ENCODE results near the gene SLX9. TPM values are rescaled to one million over a fixed set of nuclear protein-coding genes. Genes with fewer than 3 reads are reported as not detected.

The SLX9 gene
- total RNA-seq, 1 donor from 2014 or later = 38.8 TPM

DNA sequence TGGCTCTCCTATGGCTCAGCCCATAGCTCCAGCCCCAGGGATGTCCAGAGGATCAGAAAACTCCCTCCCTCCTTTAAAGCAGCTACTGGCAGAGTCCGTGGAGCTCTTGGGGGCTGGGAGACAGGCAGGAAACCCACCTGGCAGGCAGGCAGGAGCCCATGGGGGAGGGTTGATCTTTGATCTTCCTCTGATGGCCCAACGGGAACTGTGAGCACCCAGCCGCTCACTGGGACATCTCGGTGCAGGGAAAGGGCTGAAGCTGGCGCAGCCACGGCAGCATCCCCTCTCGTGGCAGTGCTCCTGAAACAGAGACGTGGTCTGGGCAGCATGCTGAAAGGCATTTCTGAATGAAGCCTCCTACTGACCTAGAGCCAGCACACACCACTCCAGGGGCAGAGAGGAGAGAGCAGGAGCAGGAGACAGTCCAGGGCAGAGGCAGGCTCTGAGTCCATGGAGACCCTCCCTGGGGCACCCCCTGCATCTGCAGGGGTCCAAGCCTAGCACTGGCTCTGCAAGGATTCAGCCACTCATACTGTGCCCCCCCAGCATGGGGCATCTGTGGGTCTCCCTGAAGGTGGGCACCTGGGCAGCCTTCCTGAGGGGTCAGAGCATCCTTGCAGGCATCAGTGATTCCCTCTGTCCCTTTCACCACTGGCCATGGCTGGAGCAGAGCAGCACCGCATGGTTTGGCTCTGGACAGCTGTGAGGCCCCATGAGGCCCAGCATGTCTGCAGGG, 4.9 kb upstream of the SLX9 start:
- Mint-ChIP-seq H3K27me3 (ENCODE audit: low read depth, unreplicated experiment) (peaks cover 64% of the 10 kb centered on the region), H3K4me1 (ENCODE audit: low read depth, unreplicated experiment) (no peaks in the 10 kb centered on the region), H3K9me3 (ENCODE audit: unreplicated experiment) (peaks cover 2% of the 10 kb centered on the region), H3K4me3 (ENCODE audit: unreplicated experiment) (no peak overlapping the region), H3K27ac (ENCODE audit: unreplicated experiment) (no peak overlapping the region), H3K36me3 (ENCODE audit: low read depth, unreplicated experiment) (peaks cover 2% of the 10 kb centered on the region)
- no peak overlapping the region for H3K9ac ChIP-seq (ENCODE audit: low read length)
- FAIRE-seq = no peak
- H3K4me1 ChIP-seq (ENCODE audit: insufficient read depth, low read length) = peaks cover 20% of the 10 kb centered on the region
- H3K27me3 ChIP-seq (ENCODE audit: insufficient read depth, low read length) = peaks cover 26% of the 10 kb centered on the region
- H3K27ac ChIP-seq (ENCODE audit: low read depth, low read length) = no peak overlapping the region
- H2AFZ ChIP-seq (ENCODE audit: low read depth, low read length) = no peak overlapping the region
- H3K79me2 ChIP-seq (ENCODE audit: insufficient read depth, low read length) = peaks cover 9% of the 10 kb centered on the region
- TF ChIP-seq, protein P1, sequence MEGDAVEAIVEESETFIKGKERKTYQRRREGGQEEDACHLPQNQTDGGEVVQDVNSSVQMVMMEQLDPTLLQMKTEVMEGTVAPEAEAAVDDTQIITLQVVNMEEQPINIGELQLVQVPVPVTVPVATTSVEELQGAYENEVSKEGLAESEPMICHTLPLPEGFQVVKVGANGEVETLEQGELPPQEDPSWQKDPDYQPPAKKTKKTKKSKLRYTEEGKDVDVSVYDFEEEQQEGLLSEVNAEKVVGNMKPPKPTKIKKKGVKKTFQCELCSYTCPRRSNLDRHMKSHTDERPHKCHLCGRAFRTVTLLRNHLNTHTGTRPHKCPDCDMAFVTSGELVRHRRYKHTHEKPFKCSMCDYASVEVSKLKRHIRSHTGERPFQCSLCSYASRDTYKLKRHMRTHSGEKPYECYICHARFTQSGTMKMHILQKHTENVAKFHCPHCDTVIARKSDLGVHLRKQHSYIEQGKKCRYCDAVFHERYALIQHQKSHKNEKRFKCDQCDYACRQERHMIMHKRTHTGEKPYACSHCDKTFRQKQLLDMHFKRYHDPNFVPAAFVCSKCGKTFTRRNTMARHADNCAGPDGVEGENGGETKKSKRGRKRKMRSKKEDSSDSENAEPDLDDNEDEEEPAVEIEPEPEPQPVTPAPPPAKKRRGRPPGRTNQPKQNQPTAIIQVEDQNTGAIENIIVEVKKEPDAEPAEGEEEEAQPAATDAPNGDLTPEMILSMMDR (IDR thresholded peaks at IDR 0.05; ENCODE audit: insufficient read depth, low read depth, low read length) = no peak
- TF ChIP-seq EZH2 (IDR thresholded peaks at IDR 0.05; ENCODE audit: insufficient read depth, low read length) = no peak
- H3K36me3 ChIP-seq (ENCODE audit: insufficient read depth, low read length) = no peaks in the 10 kb centered on the region
- no peak overlapping the region for H3K4me2 ChIP-seq (ENCODE audit: low read length)
- no peaks in the 10 kb centered on the region for H3K9me3 ChIP-seq (ENCODE audit: insufficient read depth, low read depth, low read length)
- H3K4me3 ChIP-seq (ENCODE audit: insufficient read depth, low read depth, low read length) = no peak overlapping the region
- H4K20me1 ChIP-seq (ENCODE audit: insufficient read depth, low read length) = peaks cover 35% of the 10 kb centered on the region
- no peak for DNase-seq (ENCODE audit: low read depth)

DNA sequence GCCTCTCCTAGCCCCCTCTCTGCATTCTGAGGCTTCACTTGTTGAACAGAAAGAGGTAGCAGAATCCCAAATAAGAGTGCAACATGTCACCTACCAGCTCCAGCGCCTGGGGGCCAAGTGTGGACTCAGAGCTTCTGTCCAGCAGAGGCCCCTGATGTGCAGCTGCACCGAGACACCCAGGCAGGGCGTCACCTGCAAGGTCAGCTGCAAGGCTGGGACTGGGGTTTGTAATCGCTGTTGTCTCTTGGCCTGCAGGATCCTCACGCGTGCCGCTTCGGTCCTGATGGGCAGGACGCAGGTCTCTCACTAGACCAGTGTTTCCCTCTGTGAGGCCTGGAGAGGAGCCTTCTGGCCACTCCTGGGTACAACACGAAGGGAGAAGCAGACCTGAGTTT, 4.3 kb upstream of the SLX9 start:
- Mint-ChIP-seq H3K9me3 (ENCODE audit: unreplicated experiment) (peaks cover 2% of the 10 kb centered on the region), H3K4me3 (ENCODE audit: unreplicated experiment) (no peak overlapping the region), H3K27ac (ENCODE audit: unreplicated experiment) (no peak overlapping the region), H3K36me3 (ENCODE audit: low read depth, unreplicated experiment) (peaks cover 2% of the 10 kb centered on the region), H3K4me1 (ENCODE audit: low read depth, unreplicated experiment) (no peaks in the 10 kb centered on the region), H3K27me3 (ENCODE audit: low read depth, unreplicated experiment) (peaks cover 59% of the 10 kb centered on the region)
- Histone ChIP-seq H3K4me2 (ENCODE audit: low read length) (no peak overlapping the region), H3K36me3 (ENCODE audit: insufficient read depth, low read length) (no peaks in the 10 kb centered on the region), H3K27ac (ENCODE audit: low read depth, low read length) (no peak overlapping the region), H3K4me1 (ENCODE audit: insufficient read depth, low read length) (peaks cover 23% of the 10 kb centered on the region), H4K20me1 (ENCODE audit: insufficient read depth, low read length) (peaks cover 31% of the 10 kb centered on the region), H3K4me3 (ENCODE audit: insufficient read depth, low read depth, low read length) (no peak overlapping the region), H3K79me2 (ENCODE audit: insufficient read depth, low read length) (peaks cover 14% of the 10 kb centered on the region), H3K9ac (ENCODE audit: low read length) (no peak overlapping the region), H3K9me3 (ENCODE audit: insufficient read depth, low read depth, low read length) (no peaks in the 10 kb centered on the region), H3K27me3 (ENCODE audit: insufficient read depth, low read length) (peaks cover 26% of the 10 kb centered on the region), H2AFZ (ENCODE audit: low read depth, low read length) (no peak overlapping the region)
- no peak for TF ChIP-seq EZH2 (IDR thresholded peaks at IDR 0.05; ENCODE audit: insufficient read depth, low read length)
- TF ChIP-seq, protein P1 (IDR thresholded peaks at IDR 0.05; ENCODE audit: insufficient read depth, low read depth, low read length) = no peak
- FAIRE-seq = no peak
- DNase-seq (ENCODE audit: low read depth) = no peak

Data from astrocyte (in vitro differentiated cells and primary cell).